Omental fat pad (tissue), 4 donors: ENCODE measurements around the gene OXER1. TPM values are rescaled to one million over a fixed set of nuclear protein-coding genes. Genes with fewer than 3 reads are reported as not detected.
A peak's percentile ranks its signal among the peaks of the same experiment; 100 is the strongest.

Source experiments
- ATAC-seq: fragments of 150-250 bp; one replicate; pipeline ENCODE4 v1.9.1; 2016; ENCODE audit warnings: mild to moderate bottlenecking, moderate library complexity; ENCODE audit not compliant: low FRiP score
- DNase-seq: peaks from one replicate; pipeline ENCODE4 v3.0.0-alpha.2; 2019; ENCODE audit warnings: low spot score
- CTCF ChIP-seq, 3 donors: fragments of 450-650 bp; IDR thresholded peaks; one replicate each; pipeline ENCODE4 v1.5.1; 2016 to 2017; ENCODE audit warnings: antibody characterized with exemption in 3 of 3, mild to moderate bottlenecking in 3 of 3, moderate library complexity in 2 of 3
- small RNA-seq: library from RNA; depleted of rRNA; stranded (forward); fragments of <200 nt; gene quantifications from one replicate; pipeline ENCODE3, GENCODE V24; 2016
- total RNA-seq, 4 donors: library from RNA; depleted of rRNA; stranded (reverse); fragments of >200 nt; gene quantifications; one replicate each; pipeline ENCODE4 v1.1.0, GENCODE V29; 2016

Gene OXER1
- total RNA-seq, 4 donors from 2014 or later: 0.44 to 0.96 (median 0.65) TPM; not detected in 1

DNA sequence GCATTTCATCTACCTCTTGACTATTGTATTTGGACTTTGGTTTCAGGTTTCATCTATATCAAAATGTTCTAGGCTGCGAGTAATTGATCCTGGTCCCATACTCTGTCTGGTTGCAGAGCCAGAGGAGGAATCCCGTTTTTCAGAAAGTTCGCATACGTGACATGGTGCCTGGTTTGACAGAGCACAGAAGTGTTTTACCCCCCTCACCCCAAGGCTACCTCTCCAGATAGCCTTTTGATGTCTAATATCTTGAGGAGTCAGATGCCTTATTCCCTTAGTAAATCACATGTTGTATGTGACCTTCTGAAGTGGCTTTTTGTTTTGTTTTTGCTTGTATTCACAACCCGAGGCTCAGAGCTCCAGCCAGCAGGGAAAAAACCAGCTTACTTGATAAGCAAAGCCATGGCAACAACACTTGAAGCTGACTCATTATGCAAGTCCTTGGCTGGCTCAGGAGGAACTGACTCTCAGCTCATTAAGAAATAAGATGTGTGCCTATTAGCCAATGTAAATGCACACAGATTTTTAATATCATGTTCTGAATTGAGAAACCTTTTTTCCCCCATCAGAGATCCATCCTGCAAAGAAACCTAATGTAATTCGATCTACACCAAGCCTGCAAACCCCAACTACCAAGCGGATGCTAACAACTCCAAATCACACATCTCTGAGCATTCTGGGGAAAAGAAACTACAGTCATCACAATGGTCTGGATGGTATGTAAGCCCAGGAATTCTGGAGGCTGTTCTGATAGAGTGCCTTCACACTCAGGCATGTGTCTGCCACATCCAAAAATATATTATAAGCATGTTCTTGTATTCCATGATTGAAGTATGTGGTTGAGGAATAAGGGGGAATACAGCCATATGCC lies 41.4 kb downstream of the OXER1 start:
- ATAC-seq (peak; percentile 95), DNase-seq (peak; percentile 26)
- no peak for TF ChIP-seq CTCF (IDR thresholded peaks at IDR 0.05)

DNA sequence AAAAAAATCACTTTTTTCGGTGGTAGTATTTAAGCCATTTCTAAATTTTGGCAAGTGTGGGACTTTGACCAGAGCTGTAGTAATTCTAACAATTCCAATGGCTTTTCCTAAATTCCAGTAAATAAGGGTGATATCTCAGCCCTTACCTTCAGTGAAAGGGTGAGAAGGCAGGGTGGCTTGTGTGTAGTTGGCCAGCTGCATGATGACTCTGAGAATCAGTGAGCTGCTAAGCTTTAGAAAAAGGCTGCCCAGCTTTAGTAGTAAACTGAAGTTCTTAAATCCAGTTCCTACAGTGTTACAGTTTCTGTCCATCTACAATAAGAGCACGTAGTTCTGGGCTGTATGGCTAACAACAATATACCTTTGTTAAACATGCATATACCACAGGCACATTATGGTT lies 42.0 kb downstream of the OXER1 start:
- ATAC-seq (peak; percentile 18), DNase-seq (no peak)
- no peak for TF ChIP-seq CTCF (IDR thresholded peaks at IDR 0.05)

DNA sequence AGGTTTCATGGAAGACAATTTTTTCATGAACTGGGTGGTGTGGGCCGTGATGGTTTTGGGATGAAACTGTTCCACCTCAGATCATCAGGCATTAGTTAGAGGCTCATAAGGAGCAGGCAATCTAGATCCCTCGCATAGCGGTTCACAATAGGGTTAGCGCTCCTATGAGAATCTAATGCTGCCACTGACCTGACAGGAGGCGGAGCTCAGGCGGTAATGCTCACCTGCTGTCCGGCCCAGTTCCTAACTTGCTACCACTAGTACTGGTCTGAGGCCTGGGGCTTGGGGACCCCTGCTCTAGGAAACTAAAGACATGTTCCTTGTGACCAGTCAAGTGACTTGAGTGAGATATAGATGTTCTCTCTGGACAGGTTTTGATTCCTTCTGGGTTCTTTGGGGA lies 49.2 kb downstream of the OXER1 start:
- no peak for ATAC-seq
- no peak for TF ChIP-seq CTCF (IDR thresholded peaks at IDR 0.05)

DNA sequence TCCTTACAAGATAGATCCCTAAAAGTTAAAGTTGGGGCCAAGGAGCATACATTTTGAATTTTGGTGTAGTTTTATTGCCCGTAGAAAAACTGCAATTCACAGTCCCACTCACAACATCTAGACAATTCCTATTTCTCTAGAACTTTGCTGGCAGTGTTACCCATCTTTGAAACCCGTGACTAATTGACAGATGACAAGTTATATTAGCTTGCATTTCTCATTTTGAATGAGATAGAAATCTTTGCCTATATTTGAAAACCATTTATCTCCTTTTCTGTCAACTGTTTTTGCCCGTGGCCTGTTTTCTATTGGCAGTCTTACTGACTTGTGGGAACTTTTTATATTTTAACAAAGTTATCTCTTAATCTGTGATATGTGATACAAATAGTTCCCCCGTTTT lies 50.0 kb downstream of the OXER1 start:
- DNase-seq: no peak
- TF ChIP-seq CTCF (IDR thresholded peaks at IDR 0.05): no peak
- ATAC-seq: no peak

More for the DNA sequence above, 49.2 kb downstream of the OXER1 start:
- DNase-seq: no peak

DNA sequence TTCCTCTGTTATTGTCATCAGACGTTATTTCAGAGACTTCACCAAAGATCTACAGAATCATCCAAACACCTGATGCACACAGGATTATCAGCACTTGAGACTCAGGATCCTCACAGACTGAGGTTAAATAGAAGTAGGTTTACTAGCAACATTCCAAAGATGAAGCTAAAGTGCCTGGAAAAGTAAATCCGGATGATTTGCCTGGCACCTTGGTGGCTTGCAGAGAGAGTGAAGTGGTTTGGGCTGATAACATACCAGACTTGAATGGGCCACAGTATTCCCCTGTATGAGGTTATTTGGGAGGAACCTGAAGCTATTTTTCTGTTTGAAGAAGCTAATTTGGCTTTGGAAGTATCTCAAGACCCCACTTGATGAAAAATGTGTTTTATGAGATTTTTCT lies 51.0 kb downstream of the OXER1 start:
- DNase-seq: no peak
- TF ChIP-seq CTCF (IDR thresholded peaks at IDR 0.05): no peak

More for the DNA sequence above, 51.0 kb downstream of the OXER1 start:
- ATAC-seq: no peak

Small RNAs within 50 kb of the gene (small RNA-seq; reads per million reads assigned to genes)
- not detected for gene RNU6-137P

Other genes with a start within 250 kb of the OXER1 start
- gene MTA3, start 195.5 kb downstream of the OXER1 start, total RNA-seq: 10 to 100 TPM; 10.8 to 36.6 (median 25.2) TPM
- 1 to 10 TPM; 3.0 to 7.2 (median 3.9) TPM for gene HAAO, start 28.4 kb upstream of the OXER1 start, total RNA-seq